Measurements from ENCODE around the gene DFFB. TPM values are rescaled to one million over a fixed set of nuclear protein-coding genes. Genes with fewer than 3 reads are reported as not detected.

The DFFB gene
- total RNA-seq, 4 donors from 2014 or later, result 1.3 to 3.6 (median 3.1) TPM

GRCh38 chr1:3837200-3837599 is 20.1 kb upstream of the DFFB start:
- in situ Hi-C loops (cut with MboI; ENCODE audit: low sequenced_read_pairs in 4 of 4) (no loop called here), intact Hi-C loops (cut with DNase I; ENCODE audit: low total_unique reads) (no loop called here)
- H3K4me1 ChIP-seq, result no peaks in the 10 kb centered on the region
- H3K27ac ChIP-seq, result no peak overlapping the region
- H3K9me3 ChIP-seq, result no peaks in the 10 kb centered on the region
- H3K27me3 ChIP-seq, result no peaks in the 10 kb centered on the region
- H3K36me3 ChIP-seq, result peaks cover 0 to 81% of the 10 kb centered on the region in 2 donors
- ATAC-seq (no peak), DNase-seq (no peak)
- TF ChIP-seq CTCF (IDR thresholded peaks at IDR 0.05 in 4 of 5, conservative IDR thresholded peaks at IDR 0.05 in 1 of 5) (no peak), POLR2A (IDR thresholded peaks at IDR 0.05) (no peak)
- H3K4me3 ChIP-seq, result no peak overlapping the region

- Histone ChIP-seq H3K27me3 (no peaks in the 10 kb centered on the region), H3K4me1 (no peaks in the 10 kb centered on the region), H3K9me3 (no peaks in the 10 kb centered on the region), H3K4me3 (no peak overlapping the region), H3K36me3 (peaks cover 0 to 81% of the 10 kb centered on the region in 2 donors), H3K27ac (no peak overlapping the region)
- in situ Hi-C loops (cut with MboI; ENCODE audit: low sequenced_read_pairs in 4 of 4), result no loop called here
- ATAC-seq (no peak), DNase-seq (no peak)
- intact Hi-C loops (cut with DNase I; ENCODE audit: low total_unique reads), result no loop called here
- no peak for TF ChIP-seq POLR2A (IDR thresholded peaks at IDR 0.05)
- TF ChIP-seq CTCF (IDR thresholded peaks at IDR 0.05 in 4 of 5, conservative IDR thresholded peaks at IDR 0.05 in 1 of 5), result no peak
Observed at GRCh38 chr1:3837685-3838084, 19.6 kb upstream of the DFFB start.

GRCh38 chr1:3838788-3839187 is 18.5 kb upstream of the DFFB start:
- Histone ChIP-seq H3K4me1 (no peaks in the 10 kb centered on the region), H3K27me3 (no peaks in the 10 kb centered on the region), H3K9me3 (no peaks in the 10 kb centered on the region), H3K27ac (no peak overlapping the region), H3K4me3 (no peak overlapping the region), H3K36me3 (peaks cover 0 to 81% of the 10 kb centered on the region in 2 donors)
- intact Hi-C loops (cut with DNase I; ENCODE audit: low total_unique reads), result no loop called here
- in situ Hi-C loops (cut with MboI; ENCODE audit: low sequenced_read_pairs in 4 of 4), result no loop called here
- ATAC-seq, result no peak
- TF ChIP-seq POLR2A (IDR thresholded peaks at IDR 0.05) (no peak), CTCF (IDR thresholded peaks at IDR 0.05 in 4 of 5, conservative IDR thresholded peaks at IDR 0.05 in 1 of 5) (no peak)
- DNase-seq, result no peak

- H3K4me1 ChIP-seq, result no peaks in the 10 kb centered on the region
- TF ChIP-seq CTCF (IDR thresholded peaks at IDR 0.05 in 4 of 5, conservative IDR thresholded peaks at IDR 0.05 in 1 of 5) (no peak), POLR2A (IDR thresholded peaks at IDR 0.05) (no peak)
- in situ Hi-C loops (cut with MboI; ENCODE audit: low sequenced_read_pairs in 4 of 4) (no loop called here), intact Hi-C loops (cut with DNase I; ENCODE audit: low total_unique reads) (no loop called here)
- H3K27ac ChIP-seq, result no peak overlapping the region
- DNase-seq (no peak), ATAC-seq (no peak)
- H3K4me3 ChIP-seq, result no peak overlapping the region
- H3K36me3 ChIP-seq, result peaks cover 0 to 80% of the 10 kb centered on the region in 2 donors
- H3K27me3 ChIP-seq, result no peaks in the 10 kb centered on the region
- H3K9me3 ChIP-seq, result no peaks in the 10 kb centered on the region
Observed at GRCh38 chr1:3841491-3841890, 15.8 kb upstream of the DFFB start.

GRCh38 chr1:3842912-3843311 is 14.4 kb upstream of the DFFB start:
- intact Hi-C loops (cut with DNase I; ENCODE audit: low total_unique reads), result no loop called here
- Histone ChIP-seq H3K9me3 (no peaks in the 10 kb centered on the region), H3K4me3 (no peak overlapping the region), H3K4me1 (no peaks in the 10 kb centered on the region), H3K36me3 (peaks cover 0 to 76% of the 10 kb centered on the region in 2 donors), H3K27ac (no peak overlapping the region), H3K27me3 (no peaks in the 10 kb centered on the region)
- ATAC-seq (no peak), DNase-seq (no peak)
- in situ Hi-C loops (cut with MboI; ENCODE audit: low sequenced_read_pairs in 4 of 4), result no loop called here
- TF ChIP-seq POLR2A (IDR thresholded peaks at IDR 0.05) (no peak), CTCF (IDR thresholded peaks at IDR 0.05 in 4 of 5, conservative IDR thresholded peaks at IDR 0.05 in 1 of 5) (no peak)
